ENCODE results near the gene OVCH1. TPM values are rescaled to one million over a fixed set of nuclear protein-coding genes. Genes with fewer than 3 reads are reported as not detected.

Gene OVCH1
- total RNA-seq, 2 experiments from 2014 or later = not detected

DNA sequence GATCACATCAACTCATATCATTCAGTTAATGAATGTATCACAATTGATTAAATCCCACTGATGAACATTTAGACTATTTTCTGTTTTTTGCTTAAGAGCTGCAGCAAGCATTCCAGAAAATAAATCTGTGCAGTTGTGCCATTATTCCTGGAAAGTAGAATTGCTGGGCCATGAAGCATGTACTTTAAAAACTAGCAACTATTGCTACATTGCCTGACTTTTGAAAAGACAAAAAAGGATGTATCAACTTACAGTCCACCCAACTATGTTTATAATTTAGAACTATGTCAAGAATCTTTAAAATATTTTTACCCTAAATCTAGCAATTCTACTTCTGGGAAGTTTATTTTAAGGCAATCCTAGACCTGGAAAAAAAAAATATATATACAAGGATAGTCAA is 83.1 kb downstream of the OVCH1 start:
- H2AFZ ChIP-seq (ENCODE audit: low read length) = no peak overlapping the region
- TF ChIP-seq EZH2phosphoT487 (IDR thresholded peaks at IDR 0.05; ENCODE audit: borderline replicate concordance, low read depth, low read length) (no peak), CTCF (conservative IDR thresholded peaks at IDR 0.05; ENCODE audit: low read length) (no peak)
- no TSS peak for BruUV-seq (replicated peaks)
- CTCF ChIA-PET (ENCODE audit: unreplicated experiment) = no interaction called here
- H3K4me2 ChIP-seq (ENCODE audit: low read length) = no peak overlapping the region
- POLR2A ChIA-PET = interaction anchor here (0.6 kb wide), 1 partner anchor 175 kb away, joined by 4 read pairs; no protein-coding TSS in a partner anchor
- no peaks in the 10 kb centered on the region for H3K9me3 ChIP-seq (ENCODE audit: low read length)
- no peak overlapping the region for H3K4me3 ChIP-seq (ENCODE audit: low read depth, low read length, poor library complexity, severe bottlenecking)
- no peaks in the 10 kb centered on the region for H4K20me1 ChIP-seq (ENCODE audit: insufficient read depth, low read length)
- no peak overlapping the region for H3K27ac ChIP-seq (ENCODE audit: low read depth, low read length, poor library complexity, severe bottlenecking)
- H3K36me3 ChIP-seq (ENCODE audit: insufficient read depth, low read length) = no peaks in the 10 kb centered on the region
- no peaks in the 10 kb centered on the region for H3K9me2 ChIP-seq (ENCODE audit: insufficient read depth, low read length)
- DNase-seq (ENCODE audit: low spot score) = no peak
- no peaks in the 10 kb centered on the region for H3K79me2 ChIP-seq (ENCODE audit: insufficient read depth, low read depth, low read length)
- H3K4me1 ChIP-seq (ENCODE audit: insufficient read depth, low read length, poor library complexity, severe bottlenecking) = no peaks in the 10 kb centered on the region
- intact Hi-C loops (cut with micrococcal nuclease; ENCODE audit: unreplicated experiment) = no loop called here

- POLR2A ChIA-PET = interaction anchor here (0.5 kb wide), 1 partner anchor 87 kb away, joined by 3 read pairs; no protein-coding TSS in a partner anchor
- TF ChIP-seq CTCF (conservative IDR thresholded peaks at IDR 0.05; ENCODE audit: low read length) (no peak), EZH2phosphoT487 (IDR thresholded peaks at IDR 0.05; ENCODE audit: borderline replicate concordance, low read depth, low read length) (no peak)
- H2AFZ ChIP-seq (ENCODE audit: low read length) = no peak overlapping the region
- H3K9me2 ChIP-seq (ENCODE audit: insufficient read depth, low read length) = no peaks in the 10 kb centered on the region
- BruUV-seq (replicated peaks) = no TSS peak
- H3K36me3 ChIP-seq (ENCODE audit: insufficient read depth, low read length) = no peaks in the 10 kb centered on the region
- no peak overlapping the region for H3K4me2 ChIP-seq (ENCODE audit: low read length)
- H4K20me1 ChIP-seq (ENCODE audit: insufficient read depth, low read length) = no peaks in the 10 kb centered on the region
- H3K9me3 ChIP-seq (ENCODE audit: low read length) = no peaks in the 10 kb centered on the region
- no peaks in the 10 kb centered on the region for H3K4me1 ChIP-seq (ENCODE audit: insufficient read depth, low read length, poor library complexity, severe bottlenecking)
- H3K27ac ChIP-seq (ENCODE audit: low read depth, low read length, poor library complexity, severe bottlenecking) = no peak overlapping the region
- CTCF ChIA-PET (ENCODE audit: unreplicated experiment) = no interaction called here
- no peak overlapping the region for H3K4me3 ChIP-seq (ENCODE audit: low read depth, low read length, poor library complexity, severe bottlenecking)
- H3K79me2 ChIP-seq (ENCODE audit: insufficient read depth, low read depth, low read length) = no peaks in the 10 kb centered on the region
- no peak for DNase-seq (ENCODE audit: low spot score)
- intact Hi-C loops (cut with micrococcal nuclease; ENCODE audit: unreplicated experiment) = no loop called here
These were observed 91.9 kb downstream of the OVCH1 start for GRCh38 chr12:29405561-29405960.

DNA sequence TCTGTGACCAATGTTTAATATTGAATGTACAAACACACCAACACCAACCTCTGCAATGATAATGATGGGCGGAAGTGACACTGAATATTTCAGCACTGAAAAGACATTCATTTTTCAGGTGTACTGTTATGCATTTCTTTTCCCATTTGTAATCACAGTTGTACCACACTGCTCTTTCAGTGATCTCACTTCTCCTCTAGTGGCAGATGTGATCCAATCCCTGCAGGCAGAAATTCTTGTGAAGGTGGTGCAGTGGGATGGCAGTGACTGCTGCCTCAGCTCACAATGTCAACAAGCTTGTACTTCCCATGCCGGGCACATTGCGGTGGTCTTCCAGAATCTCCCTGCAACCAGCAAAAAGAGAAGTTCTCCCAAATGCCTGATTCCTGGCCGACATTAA is 93.5 kb downstream of the OVCH1 start:
- H3K4me1 ChIP-seq (ENCODE audit: insufficient read depth, low read length, poor library complexity, severe bottlenecking) = no peaks in the 10 kb centered on the region
- no peaks in the 10 kb centered on the region for H3K9me2 ChIP-seq (ENCODE audit: insufficient read depth, low read length)
- no peaks in the 10 kb centered on the region for H3K9me3 ChIP-seq (ENCODE audit: low read length)
- CTCF ChIA-PET (ENCODE audit: unreplicated experiment) = no interaction called here
- no peaks in the 10 kb centered on the region for H3K79me2 ChIP-seq (ENCODE audit: insufficient read depth, low read depth, low read length)
- H3K4me3 ChIP-seq (ENCODE audit: low read depth, low read length, poor library complexity, severe bottlenecking) = no peak overlapping the region
- no peak overlapping the region for H3K27ac ChIP-seq (ENCODE audit: low read depth, low read length, poor library complexity, severe bottlenecking)
- BruUV-seq (replicated peaks) = no TSS peak
- intact Hi-C loops (cut with micrococcal nuclease; ENCODE audit: unreplicated experiment) = no loop called here
- H2AFZ ChIP-seq (ENCODE audit: low read length) = no peak overlapping the region
- POLR2A ChIA-PET = no interaction called here
- no peaks in the 10 kb centered on the region for H3K36me3 ChIP-seq (ENCODE audit: insufficient read depth, low read length)
- H3K4me2 ChIP-seq (ENCODE audit: low read length) = no peak overlapping the region
- no peak for TF ChIP-seq EZH2phosphoT487 (IDR thresholded peaks at IDR 0.05; ENCODE audit: borderline replicate concordance, low read depth, low read length)
- no peak for TF ChIP-seq CTCF (conservative IDR thresholded peaks at IDR 0.05; ENCODE audit: low read length)
- no peaks in the 10 kb centered on the region for H4K20me1 ChIP-seq (ENCODE audit: insufficient read depth, low read length)
- DNase-seq (ENCODE audit: low spot score) = no peak
